OCI-LY3 (cell line): ENCODE results near the gene FSIP1.

Source experiments
- EZH2phosphoT487 ChIP-seq: fragments of 200-600 bp; shearing (Covaris generic); IDR thresholded peaks from 2 replicates; pipeline ENCODE4 v1.6.1; 2018; ENCODE audit warnings: antibody characterized with exemption, mixed run types, low read depth
- TF ChIP-seq, protein P1 (sequence below): fragments of 200-600, 300-600 bp; sonication (generic); IDR thresholded peaks from 2 replicates; pipeline ENCODE4 v1.5.1; 2014; ENCODE audit warnings: antibody characterized with exemption, low read length, low read depth

DNA sequence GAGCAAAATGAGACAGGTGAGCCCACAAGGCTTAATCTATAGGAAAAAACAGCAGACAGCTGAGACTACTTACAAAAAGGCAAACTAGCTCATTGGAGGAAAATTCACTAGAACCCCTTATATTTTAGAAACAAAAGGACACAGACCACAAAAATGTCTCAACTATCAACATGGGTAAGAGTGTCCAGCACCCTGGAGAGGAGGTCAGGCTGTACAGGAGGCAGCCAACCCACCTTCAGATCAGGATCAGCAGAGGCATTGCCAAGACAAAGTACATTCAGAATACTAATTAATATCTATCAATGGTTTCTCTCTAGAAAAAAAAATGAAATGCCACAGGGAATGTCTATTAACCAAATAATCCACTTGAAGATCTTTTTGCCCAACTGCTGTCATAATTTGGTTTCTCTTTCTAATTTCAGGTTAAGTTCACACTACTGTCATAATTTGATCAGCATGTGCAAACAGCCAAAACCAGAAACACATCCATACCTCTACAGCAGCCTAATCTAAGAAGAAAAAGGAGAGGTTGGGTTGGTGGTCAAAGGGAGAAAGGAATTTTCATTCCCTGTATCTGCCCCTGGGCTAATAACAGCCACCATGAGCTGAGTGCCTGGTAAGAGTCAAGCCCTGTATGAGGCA is 227.8 kb downstream of the FSIP1 start:
- TF ChIP-seq, protein P1, sequence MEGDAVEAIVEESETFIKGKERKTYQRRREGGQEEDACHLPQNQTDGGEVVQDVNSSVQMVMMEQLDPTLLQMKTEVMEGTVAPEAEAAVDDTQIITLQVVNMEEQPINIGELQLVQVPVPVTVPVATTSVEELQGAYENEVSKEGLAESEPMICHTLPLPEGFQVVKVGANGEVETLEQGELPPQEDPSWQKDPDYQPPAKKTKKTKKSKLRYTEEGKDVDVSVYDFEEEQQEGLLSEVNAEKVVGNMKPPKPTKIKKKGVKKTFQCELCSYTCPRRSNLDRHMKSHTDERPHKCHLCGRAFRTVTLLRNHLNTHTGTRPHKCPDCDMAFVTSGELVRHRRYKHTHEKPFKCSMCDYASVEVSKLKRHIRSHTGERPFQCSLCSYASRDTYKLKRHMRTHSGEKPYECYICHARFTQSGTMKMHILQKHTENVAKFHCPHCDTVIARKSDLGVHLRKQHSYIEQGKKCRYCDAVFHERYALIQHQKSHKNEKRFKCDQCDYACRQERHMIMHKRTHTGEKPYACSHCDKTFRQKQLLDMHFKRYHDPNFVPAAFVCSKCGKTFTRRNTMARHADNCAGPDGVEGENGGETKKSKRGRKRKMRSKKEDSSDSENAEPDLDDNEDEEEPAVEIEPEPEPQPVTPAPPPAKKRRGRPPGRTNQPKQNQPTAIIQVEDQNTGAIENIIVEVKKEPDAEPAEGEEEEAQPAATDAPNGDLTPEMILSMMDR = no peak
- TF ChIP-seq EZH2phosphoT487 = no peak
